ENCODE data around the gene CAMKK1. TPM values are rescaled to one million over a fixed set of nuclear protein-coding genes. Genes with fewer than 3 reads are reported as not detected.

Gene CAMKK1
- total RNA-seq, 4 donors from 2014 or later, result 3.3 to 9.5 (median 3.8) TPM

- TF ChIP-seq POLR2A (IDR thresholded peaks at IDR 0.05) (no peak), CTCF (IDR thresholded peaks at IDR 0.05) (no peak)
- Histone ChIP-seq H3K36me3 (peaks cover 7 to 51% (median 7%) of the 10 kb centered on the region in 3 donors), H3K9me3 (no peaks in the 10 kb centered on the region), H3K27me3 (no peaks in the 10 kb centered on the region), H3K4me1 (peaks cover 0 to 10% (median 0%) of the 10 kb centered on the region in 3 donors), H3K4me3 (no peak overlapping the region), H3K27ac (peak overlapping the region in 1 of 4 donors; percentile 25)
- whole genome bisulfite sequencing, 2 donors, result 24 to 43% methylated on average over 10 to 11 of the region's 11 CpGs
- intact Hi-C loops (cut with DNase I), result no loop called here
- DNase-seq, result no peak
Measured at GRCh38 chr17:3870871-3871306, 22.0 kb downstream of the CAMKK1 start.

- TF ChIP-seq CTCF (IDR thresholded peaks at IDR 0.05), result no peak
- no peak for TF ChIP-seq POLR2A (IDR thresholded peaks at IDR 0.05)
- H3K4me3 ChIP-seq, result no peak overlapping the region
- no peak overlapping the region for H3K27ac ChIP-seq
- no peaks in the 10 kb centered on the region for H3K9me3 ChIP-seq
- intact Hi-C loops (cut with DNase I), result loop anchor here (5.0 kb wide), 1 partner anchor 40 kb away; no protein-coding TSS in a partner anchor
- no peak for DNase-seq
- no peaks in the 10 kb centered on the region for H3K27me3 ChIP-seq
- WGBS, 2 donors, result 63 to 77% methylated on average over 6 to 10 of the region's 11 CpGs
- H3K36me3 ChIP-seq, result peaks cover 0 to 24% (median 4%) of the 10 kb centered on the region in 3 donors
- peaks cover 0 to 20% (median 0%) of the 10 kb centered on the region in 3 donors for H3K4me1 ChIP-seq
Measured at GRCh38 chr17:3867606-3868005, 25.2 kb downstream of the CAMKK1 start.

GRCh38 chr17:3867106-3867505 is 25.7 kb downstream of the CAMKK1 start:
- Histone ChIP-seq H3K36me3 (peaks cover under 1 to 24% (median 1%) of the 10 kb centered on the region in 3 donors), H3K27me3 (no peaks in the 10 kb centered on the region), H3K4me1 (peaks cover 0 to 20% (median 0%) of the 10 kb centered on the region in 3 donors), H3K9me3 (no peaks in the 10 kb centered on the region), H3K4me3 (no peak overlapping the region), H3K27ac (no peak overlapping the region)
- 78 to 82% methylated on average over 17 of the region's 17 CpGs for WGBS, 2 donors
- TF ChIP-seq POLR2A (IDR thresholded peaks at IDR 0.05) (no peak), CTCF (IDR thresholded peaks at IDR 0.05) (no peak)
- no peak for DNase-seq
- intact Hi-C loops (cut with DNase I), result loop anchor here (5.0 kb wide), 1 partner anchor 40 kb away; no protein-coding TSS in a partner anchor

GRCh38 chr17:3866276-3866675 is 26.6 kb downstream of the CAMKK1 start:
- Histone ChIP-seq H3K9me3 (no peaks in the 10 kb centered on the region), H3K36me3 (peaks cover 0 to 26% (median 7%) of the 10 kb centered on the region in 3 donors), H3K4me3 (no peak overlapping the region), H3K27ac (no peak overlapping the region), H3K27me3 (no peaks in the 10 kb centered on the region), H3K4me1 (peaks cover 0 to 18% (median 0%) of the 10 kb centered on the region in 3 donors)
- TF ChIP-seq CTCF (IDR thresholded peaks at IDR 0.05), result no peak
- TF ChIP-seq POLR2A (IDR thresholded peaks at IDR 0.05), result no peak
- WGBS, 2 donors, result 87 to 92% methylated on average over 14 to 20 of the region's 21 CpGs
- no peak for DNase-seq
- intact Hi-C loops (cut with DNase I), result loop anchor here (5.0 kb wide), 1 partner anchor 41 kb away; no protein-coding TSS in a partner anchor

GRCh38 chr17:3865176-3865575 is 27.7 kb downstream of the CAMKK1 start:
- H3K4me1 ChIP-seq, result peaks cover 0 to 10% (median 0%) of the 10 kb centered on the region in 3 donors
- no peaks in the 10 kb centered on the region for H3K9me3 ChIP-seq
- 93% methylated on average over 3 of the region's 8 CpGs; no CpG with 5 or more reads in 1 of the 2 donors for WGBS, 2 donors
- no peak for TF ChIP-seq CTCF (IDR thresholded peaks at IDR 0.05)
- TF ChIP-seq POLR2A (IDR thresholded peaks at IDR 0.05), result no peak
- H3K36me3 ChIP-seq, result peaks cover 5 to 37% (median 11%) of the 10 kb centered on the region in 3 donors
- no peak overlapping the region for H3K4me3 ChIP-seq
- intact Hi-C loops (cut with DNase I), result loop anchor here (5.0 kb wide), 1 partner anchor 42 kb away; no protein-coding TSS in a partner anchor
- H3K27me3 ChIP-seq, result no peaks in the 10 kb centered on the region
- DNase-seq, result no peak
- H3K27ac ChIP-seq, result peak overlapping the region in 1 of 4 donors; percentile 3

Measured in esophagus squamous epithelium (tissue), 5 donors.